Measurements from ENCODE around the gene FNDC3B.

The FNDC3B gene

GRCh38 chr3:172276103-172276502 lies 236.7 kb downstream of the FNDC3B start:
- no peak for DNase-seq
- intact Hi-C loops (cut with DNase I): no loop called here

GRCh38 chr3:172277151-172277652 lies 237.8 kb downstream of the FNDC3B start:
- DNase-seq: no peak
- intact Hi-C loops (cut with DNase I): no loop called here

- intact Hi-C loops (cut with DNase I): no loop called here
These were observed 239.8 kb downstream of the FNDC3B start for GRCh38 chr3:172279191-172279640.

GRCh38 chr3:172279974-172280373 lies 240.6 kb downstream of the FNDC3B start:
- DNase-seq: no peak
- intact Hi-C loops (cut with DNase I): no loop called here

More at GRCh38 chr3:172279191-172279640, 239.8 kb downstream of the FNDC3B start:
- DNase-seq: no peak

- intact Hi-C loops (cut with DNase I): no loop called here
- DNase-seq: no peak
These were observed 241.2 kb downstream of the FNDC3B start for GRCh38 chr3:172280406-172281051.

- DNase-seq: no peak
- intact Hi-C loops (cut with DNase I): no loop called here
These were observed 242.5 kb downstream of the FNDC3B start for GRCh38 chr3:172281884-172282283.

- no peak for DNase-seq
- intact Hi-C loops (cut with DNase I): no loop called here
These were observed 243.5 kb downstream of the FNDC3B start for GRCh38 chr3:172282850-172283249.

GRCh38 chr3:172283841-172284357 lies 244.5 kb downstream of the FNDC3B start:
- DNase-seq: no peak
- intact Hi-C loops (cut with DNase I): no loop called here

- intact Hi-C loops (cut with DNase I): no loop called here
- no peak for DNase-seq
These were observed 246.5 kb downstream of the FNDC3B start for GRCh38 chr3:172285844-172286243.

GRCh38 chr3:172286548-172287148 lies 247.3 kb downstream of the FNDC3B start:
- intact Hi-C loops (cut with DNase I): no loop called here
- no peak for DNase-seq

GRCh38 chr3:172287937-172288477 lies 248.6 kb downstream of the FNDC3B start:
- no peak for DNase-seq
- intact Hi-C loops (cut with DNase I): no loop called here

GRCh38 chr3:172288651-172289050 lies 249.3 kb downstream of the FNDC3B start:
- intact Hi-C loops (cut with DNase I): no loop called here

GRCh38 chr3:172289583-172289982 lies 250.2 kb downstream of the FNDC3B start:
- intact Hi-C loops (cut with DNase I): no loop called here
- peak in 7 of 42 donors; percentile 6 to 46 (median 10) for DNase-seq

More at GRCh38 chr3:172288651-172289050, 249.3 kb downstream of the FNDC3B start:
- no peak for DNase-seq

- intact Hi-C loops (cut with DNase I): no loop called here
- no peak for DNase-seq
These were observed 251.1 kb downstream of the FNDC3B start for GRCh38 chr3:172290457-172290856.

- intact Hi-C loops (cut with DNase I): no loop called here
- no peak for DNase-seq
These were observed 252.3 kb downstream of the FNDC3B start for GRCh38 chr3:172291650-172292049.

- intact Hi-C loops (cut with DNase I): no loop called here
These were observed 253.0 kb downstream of the FNDC3B start for GRCh38 chr3:172292422-172292821.

GRCh38 chr3:172293093-172293492 lies 253.7 kb downstream of the FNDC3B start:
- no peak for DNase-seq
- intact Hi-C loops (cut with DNase I): no loop called here

More at GRCh38 chr3:172292422-172292821, 253.0 kb downstream of the FNDC3B start:
- no peak for DNase-seq

GRCh38 chr3:172294223-172294806 lies 254.9 kb downstream of the FNDC3B start:
- DNase-seq: no peak
- intact Hi-C loops (cut with DNase I): no loop called here

- intact Hi-C loops (cut with DNase I): no loop called here
These were observed 257.0 kb downstream of the FNDC3B start for GRCh38 chr3:172296248-172296974.

More at GRCh38 chr3:172296248-172296974, 257.0 kb downstream of the FNDC3B start:
- no peak for DNase-seq

Measured in head of caudate nucleus (tissue), 42 donors.